RWPE2 (cell line): Measurements from ENCODE around the gene DNMT3B.

Experiments
- ATAC-seq: fragments of 200-7000 bp; cut with Tn5 transposase; 3 replicates; pipeline ENCODE4 v1.9.1; 2021; ENCODE audit warnings: low read depth
- DNase-seq: peaks from one replicate; pipeline ENCODE4 v3.0.0-alpha.2; 2020; ENCODE audit warnings: low spot score
- H3K27ac ChIP-seq: fragments of 450-650 bp; 2 replicates; pipeline ENCODE4 v1.5.1; 2017; ENCODE audit warnings: mild to moderate bottlenecking; ENCODE audit not compliant: poor library complexity, severe bottlenecking
- H3K27me3 ChIP-seq: fragments of 250-450 bp; sonication (Bioruptor Pico); 2 replicates; pipeline ENCODE4 v1.5.1; 2021; ENCODE audit warnings: mild to moderate bottlenecking, moderate library complexity; ENCODE audit not compliant: insufficient read depth, poor library complexity, severe bottlenecking
- H3K36me3 ChIP-seq: fragments of 250-450 bp; sonication (Bioruptor Pico); 2 replicates; pipeline ENCODE4 v1.5.1; 2020; ENCODE audit warnings: low read depth, mild to moderate bottlenecking, moderate library complexity
- H3K4me1 ChIP-seq: fragments of 250-450 bp; sonication (Bioruptor Pico); 2 replicates; pipeline ENCODE4 v1.5.1; 2021; ENCODE audit warnings: mild to moderate bottlenecking, moderate library complexity; ENCODE audit not compliant: insufficient read depth, poor library complexity, severe bottlenecking
- H3K4me3 ChIP-seq: fragments of 250-450 bp; sonication (Bioruptor Pico); 2 replicates; pipeline ENCODE4 v1.5.1; 2021; ENCODE audit warnings: mild to moderate bottlenecking, moderate library complexity; ENCODE audit not compliant: severe bottlenecking
- H3K9me3 ChIP-seq: fragments of 250-450 bp; sonication (Bioruptor Pico); 2 replicates; pipeline ENCODE4 v1.5.1; 2021; ENCODE audit warnings: mild to moderate bottlenecking, moderate library complexity; ENCODE audit not compliant: severe bottlenecking
- CTCF ChIP-seq: fragments of 450-650 bp; IDR thresholded peaks from one replicate; pipeline ENCODE4 v1.5.1; 2017; ENCODE audit warnings: mild to moderate bottlenecking, moderate library complexity; ENCODE audit not compliant: poor library complexity, severe bottlenecking

DNMT3B gene

GRCh38 chr20:32743237-32744112 lies 18.7 kb upstream of the DNMT3B start, which contains the start of gene COMMD7:
Gene COMMD7 (minus strand): TSS chr20:32743467. CDS start chr20:32743391, 76 bp downstream.
- ATAC-seq (peak; percentile 76), DNase-seq (peak; percentile 84)
- Histone ChIP-seq H3K27me3 (no peaks in the 10 kb centered on the region), H3K27ac (peak within 1 kb of the TSS; percentile 9), H3K9me3 (no peaks in the 10 kb centered on the region), H3K36me3 (no peaks in the 10 kb centered on the region), H3K4me3 (peak within 1 kb of the TSS; percentile 51), H3K4me1 (peaks cover 16% of the 10 kb centered on the region)
- no peak for TF ChIP-seq CTCF

- TF ChIP-seq CTCF: no peak
- no peak for DNase-seq
- no peak overlapping the region for H3K27ac ChIP-seq
These were observed 12.1 kb upstream of the DNMT3B start for GRCh38 chr20:32749914-32750637.

GRCh38 chr20:32751293-32751692 lies 10.9 kb upstream of the DNMT3B start:
- Histone ChIP-seq H3K27ac (no peak overlapping the region), H3K9me3 (no peaks in the 10 kb centered on the region), H3K4me3 (no peak overlapping the region), H3K27me3 (no peaks in the 10 kb centered on the region), H3K4me1 (peaks cover 18% of the 10 kb centered on the region), H3K36me3 (no peaks in the 10 kb centered on the region)
- no peak for TF ChIP-seq CTCF
- DNase-seq (no peak), ATAC-seq (no peak)

More at GRCh38 chr20:32749914-32750637, 12.1 kb upstream of the DNMT3B start:
- Histone ChIP-seq H3K4me1 (peaks cover 23% of the 10 kb centered on the region), H3K36me3 (no peaks in the 10 kb centered on the region), H3K27me3 (no peaks in the 10 kb centered on the region), H3K9me3 (no peaks in the 10 kb centered on the region), H3K4me3 (no peak overlapping the region)
- no peak for ATAC-seq

- ATAC-seq: no peak
- Histone ChIP-seq H3K27ac (peak overlapping the region; percentile 4), H3K4me1 (peaks cover 15% of the 10 kb centered on the region), H3K27me3 (no peaks in the 10 kb centered on the region), H3K36me3 (no peaks in the 10 kb centered on the region), H3K4me3 (no peak overlapping the region), H3K9me3 (no peaks in the 10 kb centered on the region)
- DNase-seq: no peak
- no peak for TF ChIP-seq CTCF
These were observed 10.3 kb upstream of the DNMT3B start for GRCh38 chr20:32751702-32752457.
